HK-2 (cell line): Measurements from ENCODE around the gene TRIM62.

Source experiments
- DNase-seq: peaks from one replicate; pipeline ENCODE4 v3.0.0-alpha.2; 2018; ENCODE audit not compliant: unreplicated experiment

Gene TRIM62

GRCh38 chr1:33181921-33182341 lies at the start of gene TRIM62:
TRIM62 (minus strand) TSS chr1:33182043; CDS start chr1:33181432, 611 bp downstream.
- peak; percentile 80 for DNase-seq

DNA sequence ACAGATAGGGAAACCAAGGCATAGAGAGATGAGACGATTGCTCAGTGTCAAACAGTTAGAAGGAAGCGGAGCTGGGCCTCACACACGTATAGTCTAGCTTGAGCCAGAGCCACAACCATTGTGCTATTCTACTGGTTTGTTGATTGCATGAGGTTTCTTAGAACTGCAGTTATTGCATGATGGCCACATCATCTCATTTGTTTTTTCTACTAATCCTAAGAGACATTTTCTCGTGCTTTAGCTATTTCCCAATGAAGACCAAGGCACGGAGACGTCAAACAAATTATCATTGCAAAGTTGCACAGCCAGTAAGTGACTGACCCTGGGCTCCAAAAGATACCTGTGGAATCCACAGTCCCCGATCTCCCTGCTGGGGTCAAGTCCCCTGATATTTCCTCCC lies 49.3 kb upstream of the TRIM62 start:
- DNase-seq = no peak

DNA sequence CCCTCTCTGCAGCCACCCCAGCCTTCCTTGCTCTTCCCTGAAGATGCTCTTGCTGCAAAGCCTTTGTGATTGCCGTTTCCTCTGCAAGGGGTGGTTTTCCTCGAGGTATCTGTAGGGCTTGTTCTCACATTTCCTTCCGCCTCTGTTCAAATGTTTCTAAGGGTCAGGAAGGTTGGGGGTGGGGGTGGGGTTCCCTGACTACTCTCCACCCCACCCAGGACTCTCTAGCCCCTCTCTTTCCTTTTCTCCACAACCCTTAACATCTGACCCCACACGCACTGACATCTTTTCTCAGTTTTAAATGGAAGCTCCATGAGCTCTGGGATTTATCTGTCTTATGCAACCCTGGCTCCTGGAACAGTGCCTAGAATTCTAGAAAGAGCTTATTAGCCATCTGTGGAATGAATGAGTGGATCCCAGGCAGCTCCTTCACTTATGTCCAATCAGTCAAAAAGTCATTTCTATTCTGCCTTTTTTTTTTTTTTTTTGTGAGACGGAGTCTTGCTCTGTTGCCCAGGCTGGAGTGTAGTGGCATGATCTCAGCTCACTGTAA lies 47.2 kb upstream of the TRIM62 start:
- DNase-seq = no peak

DNA sequence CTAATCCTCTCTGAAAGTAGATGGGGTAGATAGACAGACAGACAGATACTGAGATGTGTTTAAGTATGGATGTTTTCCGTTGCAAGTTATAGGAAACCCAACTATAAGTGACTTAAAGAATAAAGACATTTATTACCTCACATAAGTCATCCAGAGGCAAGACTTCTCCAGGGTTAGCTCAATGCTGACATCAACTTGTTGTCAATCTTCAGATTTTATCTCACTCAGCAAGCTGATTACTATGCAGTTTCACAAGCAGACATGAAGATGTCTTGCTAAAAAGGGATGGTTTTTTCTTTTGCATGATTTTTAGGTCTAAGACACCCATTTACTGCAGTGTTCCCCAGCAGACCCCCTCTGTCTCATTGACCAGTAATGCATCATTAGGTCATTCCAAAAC lies 43.7 kb upstream of the TRIM62 start:
- DNase-seq = no peak

DNA sequence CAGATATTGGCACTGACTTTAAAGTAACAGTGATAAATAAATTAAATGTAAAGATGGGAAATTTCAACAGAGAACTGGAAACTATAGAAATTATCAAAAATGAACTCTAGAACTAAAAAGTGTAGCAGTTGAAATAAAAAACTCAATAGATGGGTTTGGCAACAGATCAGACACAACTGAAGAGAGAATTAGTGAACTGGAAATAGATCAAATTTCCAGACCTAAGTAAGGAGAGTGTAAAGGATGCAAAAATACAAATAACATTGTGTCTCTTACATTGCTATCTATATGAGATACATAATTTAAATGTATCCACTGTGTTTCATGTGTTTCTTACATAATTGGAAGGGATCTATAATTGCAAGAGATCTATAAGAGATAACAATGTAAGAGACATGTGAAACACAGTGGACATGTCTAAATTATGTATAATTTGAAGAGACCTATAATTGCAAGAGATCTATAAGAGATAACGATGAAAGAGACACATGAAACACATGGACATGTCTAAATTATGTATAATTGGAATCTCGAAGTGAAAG lies 42.4 kb upstream of the TRIM62 start:
- no peak for DNase-seq

GRCh38 chr1:33222381-33222780 lies 40.5 kb upstream of the TRIM62 start:
- DNase-seq = no peak

GRCh38 chr1:33221385-33221758 lies 39.5 kb upstream of the TRIM62 start:
- no peak for DNase-seq

GRCh38 chr1:33220676-33221384 lies 39.0 kb upstream of the TRIM62 start:
- DNase-seq = no peak

DNA sequence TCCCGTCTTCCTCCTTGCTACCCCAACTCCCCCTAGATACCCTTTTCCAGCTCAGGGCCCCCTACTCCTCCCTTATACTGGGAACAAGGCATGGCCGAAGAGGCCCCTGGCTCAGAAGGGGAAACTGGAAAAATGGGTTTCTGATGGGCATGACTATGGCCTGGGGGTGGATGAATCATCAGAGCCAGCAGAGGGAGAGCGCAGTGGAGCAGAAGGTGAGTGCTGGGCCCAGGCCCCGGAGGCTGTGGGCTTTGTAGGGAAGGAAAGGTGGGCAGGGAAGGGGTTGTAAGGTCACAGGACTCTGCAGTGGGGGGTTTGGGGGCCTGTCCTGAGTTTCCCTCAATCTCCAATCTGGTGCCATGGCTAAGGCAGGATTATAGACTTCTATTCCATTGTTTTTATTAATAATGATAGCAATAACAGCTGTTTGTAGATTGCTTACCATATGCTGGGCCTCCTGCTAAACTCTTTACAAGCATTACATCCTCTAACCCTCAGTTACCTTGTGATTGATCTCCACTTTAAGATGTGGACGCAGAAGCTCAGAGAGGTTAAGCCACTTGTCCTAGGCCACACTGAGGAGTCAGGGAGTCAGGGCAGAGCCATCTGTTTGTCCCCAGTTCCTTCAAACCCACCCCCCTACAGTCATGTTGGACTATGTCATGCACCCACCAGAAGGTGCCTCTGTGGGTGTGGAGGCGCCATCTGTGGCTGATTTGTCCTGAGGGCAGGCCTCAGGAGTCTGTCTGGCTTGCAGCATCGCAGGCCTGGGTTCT lies 38.2 kb upstream of the TRIM62 start:
- peak; percentile 21 for DNase-seq

GRCh38 chr1:33211972-33212371 lies 30.1 kb upstream of the TRIM62 start:
- no peak for DNase-seq

DNA sequence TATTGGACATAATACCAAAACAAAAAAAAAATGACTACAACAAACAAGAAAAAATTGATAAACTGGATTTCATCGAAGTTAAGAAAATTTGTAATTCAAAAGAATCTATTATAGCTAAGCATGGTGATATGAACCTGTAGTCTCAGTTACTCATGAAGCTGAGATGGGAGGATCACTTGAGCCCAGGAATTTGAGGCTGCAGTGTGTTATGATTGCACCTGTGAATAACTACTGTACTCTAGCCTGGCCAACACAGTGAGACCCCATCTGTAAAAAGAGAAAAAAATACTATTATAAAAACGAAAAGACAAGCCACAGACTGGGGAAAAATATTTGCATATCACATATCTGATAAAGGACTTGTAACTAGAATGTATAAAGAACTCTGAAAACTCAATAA lies 24.5 kb upstream of the TRIM62 start:
- no peak for DNase-seq

DNA sequence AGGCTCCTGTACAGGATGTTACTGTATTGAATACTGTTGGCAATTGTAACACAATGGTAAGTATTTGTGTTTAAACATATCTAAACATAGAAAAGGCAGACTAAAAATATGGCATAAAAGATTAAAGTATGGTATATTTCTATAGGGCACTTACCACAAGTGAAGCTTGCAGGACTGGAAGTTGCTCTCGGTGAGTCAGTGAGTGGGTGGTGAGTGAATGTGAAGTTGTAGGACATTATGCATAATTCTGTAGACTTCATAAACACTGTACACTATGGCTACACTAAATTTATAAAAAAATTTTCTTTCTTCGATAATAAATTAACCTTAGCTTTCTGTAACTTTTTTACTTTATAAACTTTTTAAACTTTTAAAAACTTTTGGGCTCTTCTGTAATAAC lies 13.7 kb upstream of the TRIM62 start:
- no peak for DNase-seq

DNA sequence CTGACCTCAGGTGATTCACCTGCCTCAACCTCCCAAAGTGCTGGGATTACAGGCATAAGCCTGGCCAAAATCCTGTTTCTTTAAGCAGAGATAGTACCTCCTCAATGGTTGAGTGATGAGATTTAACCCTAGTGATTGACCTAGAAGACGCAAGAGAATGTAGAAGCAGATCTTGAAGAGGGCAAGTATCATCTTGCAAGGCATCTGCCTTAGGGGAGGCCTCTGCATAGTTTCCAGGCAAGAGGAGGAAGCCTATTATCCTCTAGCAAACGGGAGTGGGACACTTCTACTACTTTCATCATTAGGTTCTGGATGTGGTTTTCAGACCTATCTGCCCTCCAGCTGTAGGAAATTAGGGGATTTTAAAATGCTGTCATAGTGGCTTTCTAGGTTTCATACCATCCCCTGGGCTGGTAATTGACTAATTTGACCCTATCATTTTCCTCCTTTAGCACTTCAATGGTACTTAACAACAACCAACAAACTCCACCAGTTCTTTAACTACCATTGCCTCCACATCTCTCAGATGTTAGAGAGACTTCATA lies 10.0 kb upstream of the TRIM62 start:
- DNase-seq = no peak

GRCh38 chr1:33190701-33191100 lies 8.9 kb upstream of the TRIM62 start:
- no peak for DNase-seq

GRCh38 chr1:33188572-33189275 lies 6.9 kb upstream of the TRIM62 start:
- no peak for DNase-seq

- no peak for DNase-seq
Observed at GRCh38 chr1:33186936-33187335, 5.1 kb upstream of the TRIM62 start.

DNA sequence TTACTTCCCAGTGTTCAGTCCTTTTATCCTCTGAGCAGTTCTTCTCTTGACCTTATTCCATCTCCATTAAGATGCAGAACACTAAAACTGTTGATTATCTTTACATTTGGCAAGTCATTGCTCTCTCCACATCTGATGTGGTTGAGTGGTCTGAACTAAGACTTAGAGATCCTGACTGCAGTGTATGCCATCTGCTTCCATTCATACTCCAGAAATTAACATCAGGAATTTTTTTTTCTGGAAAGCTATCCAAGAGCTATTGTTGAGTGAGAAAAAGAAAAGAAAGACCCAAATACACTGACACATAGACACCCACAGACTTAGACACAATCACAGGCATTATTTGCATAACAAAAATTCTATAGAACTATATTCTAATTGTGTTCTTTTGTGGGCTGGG lies 3.7 kb upstream of the TRIM62 start:
- DNase-seq = no peak

- DNase-seq = no peak
Observed at GRCh38 chr1:33183306-33183705, 1.5 kb upstream of the TRIM62 start.

- no peak for DNase-seq
Observed at GRCh38 chr1:33182896-33183295, 1.1 kb upstream of the TRIM62 start.

DNA sequence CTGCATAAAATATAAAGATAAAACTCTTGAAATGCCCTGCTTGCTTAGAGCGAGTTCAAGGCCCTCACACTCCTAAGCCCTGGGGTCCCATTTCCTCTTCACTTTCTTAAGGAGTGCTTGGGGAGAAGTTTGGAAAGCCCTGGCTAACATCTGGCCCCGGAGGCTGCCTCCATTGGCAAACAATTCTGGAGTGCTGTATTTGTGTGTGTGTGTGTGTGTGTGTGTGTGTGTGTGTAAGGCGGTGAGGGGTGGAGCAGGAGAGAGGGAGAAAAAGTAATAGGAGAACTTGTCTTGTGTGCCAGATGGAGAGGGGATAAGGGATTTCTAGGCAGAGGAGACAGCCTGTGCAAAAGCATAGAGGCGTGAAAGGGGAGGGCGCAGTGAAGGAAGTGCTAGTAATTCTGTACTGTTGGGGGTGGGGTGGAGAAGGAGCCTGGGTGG lies 578 bp upstream of the TRIM62 start:
- DNase-seq = no peak

DNA sequence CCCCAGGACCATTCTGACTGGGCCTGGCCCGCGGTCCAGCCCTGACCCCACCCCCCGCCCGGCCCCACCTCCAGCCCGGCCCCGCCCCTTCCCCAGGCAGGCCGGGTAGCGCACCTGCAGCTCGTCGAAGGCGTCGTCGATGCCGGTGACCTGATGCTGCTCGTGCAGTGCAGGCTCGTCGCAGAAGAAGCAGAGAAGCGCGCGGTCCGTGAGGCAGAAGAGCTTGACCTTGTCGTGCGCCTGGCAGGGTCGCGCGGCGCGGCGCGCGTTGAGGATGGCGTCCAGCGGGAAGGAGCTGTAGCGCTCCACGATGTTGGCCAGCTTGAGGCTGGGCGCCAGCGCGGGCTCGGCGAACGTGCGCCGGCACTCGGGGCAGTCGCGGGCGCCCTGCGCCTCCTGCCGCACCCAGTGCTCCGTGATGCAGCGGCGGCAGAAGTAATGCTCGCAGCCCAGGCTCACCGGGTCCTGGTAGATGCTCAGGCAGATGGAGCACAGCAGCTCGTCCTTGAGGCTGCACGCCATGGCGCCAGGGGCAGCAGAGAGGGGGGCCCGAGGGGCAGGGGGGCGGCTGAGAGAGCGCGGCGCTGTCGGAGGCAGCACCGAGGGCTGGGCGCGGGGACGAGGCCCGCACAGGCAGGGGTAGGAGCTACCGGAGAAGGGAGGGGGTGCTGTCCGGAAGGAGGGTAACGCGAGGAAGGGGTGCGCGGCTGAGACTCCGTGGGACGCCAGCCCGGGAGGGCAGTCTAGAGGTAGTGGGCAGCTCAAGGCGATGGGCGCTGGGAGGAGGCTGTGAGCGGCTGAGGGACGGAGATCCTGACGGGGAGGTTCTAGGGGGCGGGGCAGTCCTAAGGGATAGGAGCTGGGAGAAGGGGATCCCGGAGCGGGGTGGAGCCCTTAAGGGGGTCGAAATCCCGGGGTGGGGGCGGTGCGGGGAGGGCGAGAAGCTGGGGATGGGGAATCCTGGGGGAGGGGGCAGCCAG lies 642 bp downstream of the TRIM62 start:
- peak; percentile 89 for DNase-seq
